HepG2 (cell line): ENCODE measurements around the gene COL5A1.

Experiments
- IKZF1 ChIP-seq: fragments of 450-650 bp; IDR thresholded peaks from 2 replicates; pipeline ENCODE4 v1.7.1; 2016
- JUND ChIP-seq: sonication (generic); formaldehyde crosslinking; IDR thresholded peaks from 2 replicates; pipeline ENCODE4 v1.8.0; 2022; ENCODE audit warnings: mild to moderate bottlenecking, missing genetic modification reagents
- MATR3 ChIP-seq: sonication (generic); formaldehyde crosslinking; IDR thresholded peaks from 2 replicates; pipeline ENCODE4 v1.4.0; 2020; ENCODE audit warnings: missing genetic modification reagents
- PCBP2 ChIP-seq: fragments of 200-400 bp; formaldehyde crosslinking; optimal IDR thresholded peaks from 2 replicates; pipeline ENCODE3; 2018; ENCODE audit warnings: low read length, low read depth; ENCODE audit not compliant: poor library complexity, severe bottlenecking
- ZNF296 ChIP-seq: sonication (generic); formaldehyde crosslinking; conservative IDR thresholded peaks from 2 replicates; pipeline ENCODE4 v1.5.0; 2020; ENCODE audit warnings: mild to moderate bottlenecking, missing genetic modification reagents
- TF ChIP-seq, protein P1 (sequence below): sonication (generic); formaldehyde crosslinking; IDR thresholded peaks from 2 replicates; pipeline ENCODE4 v1.8.1; 2023; ENCODE audit warnings: mild to moderate bottlenecking, missing genetic modification reagents

DNA sequence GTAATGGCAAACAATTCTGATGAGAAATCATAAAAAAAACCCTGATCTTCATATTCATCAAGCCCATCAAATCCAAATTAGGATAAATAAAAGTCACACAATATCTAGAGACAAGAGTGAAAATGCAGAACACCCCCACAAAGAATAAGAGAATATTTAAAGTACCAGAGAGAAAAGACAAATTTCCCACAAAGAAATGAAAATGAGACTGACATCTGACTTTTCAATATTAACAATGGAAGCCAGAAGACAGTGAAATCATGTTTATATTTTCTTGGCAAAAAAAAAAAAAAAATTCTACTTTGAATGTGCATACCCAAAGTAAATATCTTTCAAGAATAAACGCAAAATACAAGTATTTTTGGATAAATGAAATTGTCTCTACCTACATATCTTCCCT lies 28.9 kb upstream of the COL5A1 start:
- TF ChIP-seq MATR3 (CRISPR knock-in tag) (no peak), JUND (CRISPR knock-in tag) (no peak), PCBP2 (no peak), ZNF296 (CRISPR knock-in tag) (no peak), IKZF1 (no peak)
- TF ChIP-seq, protein P1, sequence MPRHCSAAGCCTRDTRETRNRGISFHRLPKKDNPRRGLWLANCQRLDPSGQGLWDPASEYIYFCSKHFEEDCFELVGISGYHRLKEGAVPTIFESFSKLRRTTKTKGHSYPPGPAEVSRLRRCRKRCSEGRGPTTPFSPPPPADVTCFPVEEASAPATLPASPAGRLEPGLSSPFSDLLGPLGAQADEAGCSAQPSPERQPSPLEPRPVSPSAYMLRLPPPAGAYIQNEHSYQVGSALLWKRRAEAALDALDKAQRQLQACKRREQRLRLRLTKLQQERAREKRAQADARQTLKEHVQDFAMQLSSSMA (CRISPR knock-in tag) = no peak
